Measurements from ENCODE around the gene HSPB2. TPM values are rescaled to one million over a fixed set of nuclear protein-coding genes. Genes with fewer than 3 reads are reported as not detected.
A peak's percentile ranks its signal among the peaks of the same experiment; 100 is the strongest.

HSPB2 gene
- total and polyA plus RNA-seq, 8 donors, result 0.37 to 5.1 (median 3.0) TPM; not detected in 4

- Histone ChIP-seq H3K4me1 (peaks cover 37 to 65% (median 53%) of the 10 kb centered on the region in 4 donors), H3K27ac (peak overlapping the region in 4 of 5 donors; percentile 70 to 87 (median 82)), H3K27me3 (no peaks in the 10 kb centered on the region), H3K9me3 (no peaks in the 10 kb centered on the region), H3K4me3 (no peak overlapping the region), H3K36me3 (no peaks in the 10 kb centered on the region)
- no peak for DNase-seq
- TF ChIP-seq POLR2A (IDR thresholded peaks at IDR 0.05) (no peak), CTCF (IDR thresholded peaks at IDR 0.05) (no peak), POLR2AphosphoS5 (IDR thresholded peaks at IDR 0.05) (no peak), EP300 (IDR thresholded peaks at IDR 0.05) (no peak)
- intact Hi-C loops (cut with DNase I; ENCODE audit: low total_unique reads), result no loop called here
- WGBS, 5 donors, result 70 to 86% (median 79%) methylated on average over 4 of the region's 4 CpGs
Measured at GRCh38 chr11:111939836-111940604, 27.5 kb downstream of the HSPB2 start.

- peak overlapping the region in 3 of 5 donors; percentile 25 to 61 (median 30) for H3K27ac ChIP-seq
- intact Hi-C loops (cut with DNase I; ENCODE audit: low total_unique reads), result no loop called here
- WGBS, 5 donors, result 65 to 75% (median 70%) methylated on average over 5 of the region's 5 CpGs
- no peaks in the 10 kb centered on the region for H3K36me3 ChIP-seq
- H3K27me3 ChIP-seq, result no peaks in the 10 kb centered on the region
- peaks cover 27 to 65% (median 51%) of the 10 kb centered on the region in 4 donors for H3K4me1 ChIP-seq
- no peak overlapping the region for H3K4me3 ChIP-seq
- no peak for TF ChIP-seq CTCF (IDR thresholded peaks at IDR 0.05)
- no peak for TF ChIP-seq EP300 (IDR thresholded peaks at IDR 0.05)
- TF ChIP-seq POLR2AphosphoS5 (IDR thresholded peaks at IDR 0.05), result no peak
- no peak for TF ChIP-seq POLR2A (IDR thresholded peaks at IDR 0.05)
- peak in 1 of 2 donors; percentile 56 for DNase-seq
- H3K9me3 ChIP-seq, result no peaks in the 10 kb centered on the region
Measured at GRCh38 chr11:111941963-111942362, 29.4 kb downstream of the HSPB2 start.

- H3K27ac ChIP-seq, result peak overlapping the region in 1 of 5 donors; percentile 81
- H3K9me3 ChIP-seq, result no peaks in the 10 kb centered on the region
- TF ChIP-seq EP300 (IDR thresholded peaks at IDR 0.05), result no peak
- no peak for TF ChIP-seq POLR2A (IDR thresholded peaks at IDR 0.05)
- no peak for TF ChIP-seq POLR2AphosphoS5 (IDR thresholded peaks at IDR 0.05)
- TF ChIP-seq CTCF (IDR thresholded peaks at IDR 0.05), result no peak
- no peaks in the 10 kb centered on the region for H3K36me3 ChIP-seq
- H3K27me3 ChIP-seq, result no peaks in the 10 kb centered on the region
- intact Hi-C loops (cut with DNase I; ENCODE audit: low total_unique reads), result no loop called here
- DNase-seq, result no peak
- no peak overlapping the region for H3K4me3 ChIP-seq
- 84 to 95% (median 93%) methylated on average over 7 of the region's 7 CpGs for WGBS, 5 donors
- H3K4me1 ChIP-seq, result peaks cover 19 to 63% (median 47%) of the 10 kb centered on the region in 4 donors
Measured at GRCh38 chr11:111942829-111943228, 30.3 kb downstream of the HSPB2 start.

- Histone ChIP-seq H3K4me3 (no peak overlapping the region), H3K9me3 (no peaks in the 10 kb centered on the region), H3K36me3 (no peaks in the 10 kb centered on the region), H3K4me1 (peaks cover 9 to 50% (median 37%) of the 10 kb centered on the region in 4 donors), H3K27ac (peak overlapping the region; percentile 59 to 81 (median 66)), H3K27me3 (no peaks in the 10 kb centered on the region)
- DNase-seq, result peak in 1 of 2 donors; percentile 50
- intact Hi-C loops (cut with DNase I; ENCODE audit: low total_unique reads), result no loop called here
- TF ChIP-seq POLR2AphosphoS5 (IDR thresholded peaks at IDR 0.05) (peak in 1 of 3 donors; percentile 25), EP300 (IDR thresholded peaks at IDR 0.05) (no peak)
- WGBS, 5 donors, result 12 to 48% (median 26%) methylated on average over 3 of the region's 3 CpGs
Measured at GRCh38 chr11:111944139-111944538, 31.6 kb downstream of the HSPB2 start.

GRCh38 chr11:111944651-111945051 is 32.1 kb downstream of the HSPB2 start:
- TF ChIP-seq POLR2AphosphoS5 (IDR thresholded peaks at IDR 0.05), result peak in 1 of 3 donors; percentile 26
- no peak for TF ChIP-seq EP300 (IDR thresholded peaks at IDR 0.05)
- 56 to 63% (median 58%) methylated on average over 5 of the region's 5 CpGs for WGBS, 5 donors
- no peak overlapping the region for H3K4me3 ChIP-seq
- H3K9me3 ChIP-seq, result no peaks in the 10 kb centered on the region
- DNase-seq, result no peak
- intact Hi-C loops (cut with DNase I; ENCODE audit: low total_unique reads), result no loop called here
- H3K36me3 ChIP-seq, result no peaks in the 10 kb centered on the region
- H3K27me3 ChIP-seq, result no peaks in the 10 kb centered on the region
- peaks cover 9 to 45% (median 33%) of the 10 kb centered on the region in 4 donors for H3K4me1 ChIP-seq
- peak overlapping the region in 4 of 5 donors; percentile 59 to 81 (median 72) for H3K27ac ChIP-seq
